NCI-H774 (cell line): ENCODE data around the gene CRYGB.
A peak's percentile ranks its signal among the peaks of the same experiment; 100 is the strongest.
"Not testable (repeated sequence)": the region's sequence is repeated elsewhere in the genome, so short reads cannot be mapped to it uniquely, and the experiment has no call there.

Experiments
- DNase-seq: peaks from one replicate; lab custom pipeline; 2025; lab: John Stamatoyannopoulos, UW

Gene CRYGB

GRCh38 chr2:208150094-208150493, 4.1 kb upstream of the CRYGB start:
- DNase-seq, result no peak

DNA sequence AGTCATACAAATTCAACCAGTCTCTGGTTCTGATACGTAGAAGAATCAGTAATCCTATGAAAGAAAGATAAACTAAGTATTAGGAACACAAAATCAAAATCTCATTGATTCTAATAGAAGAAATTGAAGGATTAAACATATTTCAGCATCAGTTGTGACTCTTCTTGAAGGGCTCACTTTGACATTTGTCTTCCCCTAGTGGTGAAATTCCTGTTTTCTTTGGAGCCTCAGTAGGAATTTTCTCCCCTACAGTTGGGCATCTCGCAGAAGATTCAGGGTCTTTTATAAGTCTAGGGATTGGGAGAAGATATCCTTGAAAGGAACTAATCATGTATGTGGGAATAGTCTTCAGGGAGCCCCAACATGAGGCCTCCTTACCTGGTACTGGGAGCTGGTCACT, 2.8 kb upstream of the CRYGB start:
- DNase-seq, result no peak

DNA sequence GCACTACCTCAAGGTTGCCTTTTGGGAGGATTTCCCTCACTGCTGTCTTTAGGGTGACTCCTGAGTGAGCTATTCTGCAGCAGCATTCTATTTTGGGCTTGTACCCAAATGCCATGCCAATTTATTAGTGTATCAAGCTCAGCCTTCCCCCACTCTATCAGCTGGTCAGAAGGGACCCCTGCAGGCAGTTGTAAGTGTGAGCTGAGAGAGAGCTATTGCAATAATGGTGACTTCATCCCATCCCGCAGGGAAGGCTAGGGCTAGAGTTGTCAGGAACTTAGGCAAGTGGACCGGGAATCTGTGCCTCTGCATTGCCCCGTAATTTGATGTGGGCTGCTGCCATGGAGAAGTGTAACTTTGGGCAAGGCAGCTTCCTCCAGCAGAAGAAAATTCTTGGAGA, 1.8 kb upstream of the CRYGB start:
- DNase-seq, result no peak

- DNase-seq, result no peak
Observed at GRCh38 chr2:208147008-208147407, 1.1 kb upstream of the CRYGB start.

GRCh38 chr2:208142925-208143799, 2.8 kb downstream of the CRYGB start:
- DNase-seq, result no peak

DNA sequence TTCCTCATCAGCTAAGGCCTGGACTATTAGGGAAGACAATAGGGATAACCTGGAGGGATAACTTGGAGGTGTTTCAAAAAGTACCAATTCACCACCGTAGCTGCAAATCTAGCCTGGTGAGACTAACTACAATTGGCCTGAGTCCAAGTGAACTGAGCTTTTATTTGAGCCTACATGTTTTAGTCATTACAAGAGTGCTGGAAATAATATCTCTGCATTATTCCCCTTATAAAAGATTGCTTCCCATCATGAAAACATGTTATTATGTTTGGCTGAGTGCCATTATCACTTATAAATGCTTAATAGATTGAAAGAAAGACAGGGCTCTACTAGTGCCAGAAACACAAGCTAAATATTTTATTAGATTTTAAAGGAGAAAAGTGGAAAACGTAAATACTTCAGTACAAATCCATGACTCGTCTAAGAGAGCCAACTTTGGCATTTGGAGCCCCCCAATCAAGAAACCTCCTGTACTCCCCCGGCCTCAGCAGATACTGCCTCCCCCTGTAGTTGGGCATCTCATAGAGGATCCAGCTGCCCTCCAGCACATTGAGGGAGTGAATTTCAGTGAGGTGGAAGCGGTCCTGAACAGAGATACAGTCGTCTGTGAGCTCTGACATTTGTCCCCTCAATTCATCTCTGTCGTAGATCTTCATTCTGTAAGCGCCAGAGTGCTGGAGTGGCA, 3.6 kb downstream of the CRYGB start:
- DNase-seq, result peak; percentile 39

- no peak for DNase-seq
Observed at GRCh38 chr2:208139447-208139846, 6.5 kb downstream of the CRYGB start.

GRCh38 chr2:208138334-208138733, 7.6 kb downstream of the CRYGB start:
- DNase-seq, result not testable (repeated sequence)

DNA sequence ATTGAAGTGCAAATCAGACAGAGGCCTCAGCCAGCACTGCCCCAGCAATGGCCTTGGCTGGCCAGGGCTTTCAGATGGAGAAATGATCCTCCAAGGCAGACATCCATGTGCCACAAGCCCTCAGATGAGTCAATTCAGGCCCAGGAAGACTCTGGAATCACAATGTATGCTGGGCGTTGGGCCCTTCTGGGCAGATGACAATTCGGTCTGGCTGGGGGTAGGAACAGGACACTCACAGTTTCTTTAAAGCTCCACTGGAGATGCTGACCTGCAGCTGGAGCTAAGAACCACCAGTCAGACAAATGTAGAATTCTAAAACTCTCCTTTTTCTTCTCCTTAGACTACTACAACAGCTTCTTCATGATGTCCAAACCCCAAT, 9.3 kb downstream of the CRYGB start:
- no peak for DNase-seq

DNA sequence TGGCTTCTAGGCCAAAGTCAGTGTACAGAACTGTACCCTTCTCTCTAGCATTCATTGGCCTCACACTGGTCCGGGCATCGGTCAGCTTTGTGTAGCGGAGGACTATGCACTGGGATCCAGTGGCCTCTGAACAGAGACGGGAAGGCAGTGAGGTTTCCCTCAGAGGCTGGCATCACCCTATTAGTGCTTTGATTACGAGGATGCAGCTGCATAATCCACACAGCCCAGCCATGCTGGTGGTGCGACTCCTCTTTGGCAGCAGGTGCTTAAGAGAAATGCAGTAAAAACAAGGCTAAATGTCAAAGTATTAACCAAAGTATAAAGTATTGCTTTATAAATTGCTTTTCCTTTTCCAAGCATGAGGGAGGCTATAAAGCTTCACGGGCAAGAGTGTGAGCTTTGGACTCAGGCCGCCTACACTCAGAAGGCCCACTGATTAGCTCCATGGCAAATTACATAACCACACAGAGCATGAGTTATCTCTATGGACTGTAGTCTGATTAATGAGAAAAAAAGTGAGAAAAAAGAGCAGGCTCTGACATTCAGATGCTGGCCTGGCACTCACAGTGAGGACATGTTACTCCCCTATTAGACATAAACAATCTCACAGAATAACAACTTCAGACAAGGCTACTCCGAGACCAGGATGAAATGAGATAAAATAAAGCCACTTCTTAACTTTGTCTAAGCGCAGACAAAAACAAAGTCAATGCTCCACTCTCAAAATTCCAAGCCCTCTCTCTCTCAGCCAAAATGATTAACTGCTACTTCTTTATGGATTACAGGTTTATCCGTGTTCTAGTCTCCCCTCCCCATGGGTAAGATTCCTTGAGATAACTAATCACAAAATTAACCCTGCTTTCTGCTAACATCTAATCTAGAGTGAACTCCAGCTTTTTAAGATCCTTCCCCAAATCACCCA, 9.9 kb downstream of the CRYGB start:
- DNase-seq, result no peak

DNA sequence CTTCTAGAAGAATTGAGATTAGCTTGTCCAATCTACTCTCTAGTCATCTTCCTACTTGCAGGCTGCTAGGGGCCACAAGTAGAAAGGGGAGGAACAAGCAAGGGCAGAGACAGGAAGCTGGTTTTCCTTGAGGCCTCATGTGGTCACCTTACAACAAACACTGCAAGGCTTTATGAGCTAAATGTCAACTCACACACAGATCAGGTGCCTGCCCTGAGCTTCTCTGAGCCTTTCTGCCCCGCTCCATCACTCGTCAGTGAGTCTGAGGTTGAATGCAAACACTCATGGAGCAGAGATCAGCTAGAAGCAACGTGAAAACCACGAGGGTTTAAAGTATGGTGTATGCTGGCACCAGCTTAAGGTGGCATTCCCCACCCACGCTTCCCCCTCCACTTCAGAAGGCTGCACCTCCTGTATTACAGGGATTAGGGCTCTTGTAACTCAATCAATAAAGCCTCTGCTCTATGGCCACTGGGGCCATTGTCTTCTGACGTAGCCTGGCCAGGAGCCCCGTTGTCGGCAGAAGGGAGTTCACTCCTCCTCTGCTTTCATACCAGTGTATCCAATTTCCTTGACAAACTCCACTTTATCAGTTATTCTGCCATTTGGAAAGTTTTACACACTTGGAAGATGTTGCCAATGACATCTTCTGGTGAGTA, 10.9 kb downstream of the CRYGB start:
- DNase-seq, result no peak

DNA sequence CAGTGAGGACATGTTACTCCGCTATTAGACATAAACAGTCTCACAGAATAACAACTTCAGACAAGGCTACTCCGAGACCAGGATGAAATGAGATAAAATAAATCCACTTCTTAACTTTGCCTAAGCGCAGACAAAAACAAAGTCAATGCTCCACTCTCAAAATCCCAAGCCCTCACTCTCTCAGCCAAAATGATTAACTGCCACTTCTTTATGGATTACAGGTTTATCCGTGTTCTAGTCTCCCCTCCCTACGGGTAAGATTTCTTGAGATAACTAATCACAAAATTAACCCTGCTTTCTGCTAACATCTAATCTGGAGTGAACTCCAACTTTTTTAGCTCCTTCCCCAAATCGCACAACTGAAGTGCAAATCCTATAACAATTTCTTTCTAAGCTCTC, 15.2 kb downstream of the CRYGB start:
- no peak for DNase-seq

GRCh38 chr2:208129744-208130711, 15.9 kb downstream of the CRYGB start, which contains the start of gene CRYGC:
CRYGC (minus strand) TSS chr2:208129828; CDS start chr2:208129792, 36 bp downstream.
- DNase-seq, result no peak

DNA sequence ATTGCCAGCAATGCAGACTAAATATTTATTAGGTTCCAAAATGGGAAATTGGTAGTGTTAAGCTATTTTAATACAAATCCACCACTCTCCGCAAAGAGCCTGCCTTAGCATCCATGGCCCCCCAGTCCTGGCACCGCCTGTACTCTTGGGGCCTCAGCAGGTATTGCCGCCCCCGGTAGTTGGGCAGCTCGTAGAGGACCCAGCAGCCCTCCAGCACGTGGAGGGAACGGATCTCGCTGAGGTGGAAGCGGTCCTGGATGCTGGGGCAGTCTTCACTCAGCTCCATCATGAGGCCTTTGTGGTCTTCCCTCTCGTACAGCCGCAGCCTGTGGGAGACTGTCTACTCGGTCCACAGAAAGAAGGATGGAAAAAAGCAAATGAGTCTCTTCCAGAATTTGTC, 17.8 kb downstream of the CRYGB start:
- DNase-seq, result no peak

DNA sequence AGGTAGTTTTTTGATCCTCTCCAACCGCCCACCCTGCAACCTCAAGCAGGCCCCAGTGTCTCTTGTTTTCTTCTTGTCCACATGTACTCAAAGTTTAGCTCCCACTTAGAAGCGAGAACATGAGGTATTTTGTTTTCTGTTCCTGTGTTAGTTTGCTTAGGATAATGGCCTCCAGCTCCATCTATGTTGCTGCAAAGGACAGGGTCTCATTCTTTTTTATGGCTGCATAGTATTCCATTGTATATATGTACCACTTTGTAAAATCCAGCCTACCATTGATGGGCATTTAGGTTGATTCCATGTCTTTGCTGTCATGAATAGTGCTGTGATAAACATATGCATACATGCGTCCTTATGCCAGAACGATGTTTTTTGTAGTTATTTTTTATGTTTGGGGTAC, 18.9 kb downstream of the CRYGB start:
- DNase-seq, result no peak

GRCh38 chr2:208125251-208125650, 20.7 kb downstream of the CRYGB start:
- DNase-seq, result no peak

- DNase-seq, result not testable (repeated sequence)
Observed at GRCh38 chr2:208124013-208124715, 21.8 kb downstream of the CRYGB start, which contains the start of gene CRYGD. CRYGD (minus strand) TSS chr2:208124524; CDS start chr2:208124473, 51 bp downstream.

DNA sequence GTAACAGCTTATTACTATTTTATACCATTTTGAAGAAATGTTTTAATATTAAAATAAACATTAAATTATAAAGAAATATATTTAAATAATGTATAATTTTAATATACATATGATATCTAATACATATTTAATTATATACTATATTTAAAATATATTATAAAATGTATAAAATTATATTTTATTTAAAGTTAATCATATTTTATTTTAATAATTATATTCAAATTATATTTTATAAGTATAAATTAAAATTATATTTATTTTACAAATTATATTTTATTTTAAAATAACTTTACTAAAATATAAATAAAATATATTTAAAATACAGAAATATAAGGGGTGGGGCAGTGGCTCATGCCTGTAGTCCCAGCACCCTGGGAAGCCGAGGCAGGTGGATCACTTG, 23.7 kb downstream of the CRYGB start:
- no peak for DNase-seq

DNA sequence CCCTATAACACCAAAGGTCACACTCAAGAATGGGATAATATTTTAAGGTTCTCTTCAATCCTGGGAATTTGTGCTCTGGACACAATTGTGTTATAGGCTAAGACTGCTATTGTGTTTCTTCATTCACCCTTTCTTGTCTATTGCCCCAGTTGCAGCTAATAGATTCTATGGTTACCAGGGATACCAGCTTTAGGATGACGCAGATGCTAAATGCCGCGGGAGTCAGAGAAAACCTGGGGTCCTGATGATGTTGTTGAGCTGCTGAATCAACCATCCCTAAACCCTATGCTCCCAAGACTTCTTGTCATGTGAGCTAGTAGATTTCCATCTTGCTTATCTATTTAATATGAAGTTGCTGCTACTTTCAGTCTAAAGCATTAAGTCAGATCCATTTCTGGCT, 27.0 kb downstream of the CRYGB start:
- no peak for DNase-seq

DNA sequence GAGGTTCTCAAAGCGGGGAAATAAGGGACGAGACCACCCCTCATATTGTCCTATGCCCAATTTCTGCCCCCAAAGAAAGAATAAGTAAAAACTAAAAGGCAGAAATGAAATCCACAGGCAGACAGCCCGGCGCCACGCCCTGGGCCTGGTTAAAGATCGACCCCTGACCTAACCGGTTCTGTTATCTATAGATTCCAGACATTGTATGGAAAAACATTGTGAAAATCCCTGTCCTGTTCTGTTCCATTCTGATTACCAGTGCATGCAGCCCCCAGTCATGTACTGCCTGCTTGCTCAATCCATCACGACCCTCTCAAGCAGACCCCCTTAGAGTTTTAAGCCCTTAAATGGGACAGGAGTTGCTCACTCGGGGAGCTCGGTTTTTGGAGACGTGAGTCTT, 28.6 kb downstream of the CRYGB start:
- not testable (repeated sequence) for DNase-seq
